ENCODE measurements around the gene PCBP2. TPM values are rescaled to one million over a fixed set of nuclear protein-coding genes. Genes with fewer than 3 reads are reported as not detected.
"Not testable (repeated sequence)": the region's sequence is repeated elsewhere in the genome, so short reads cannot be mapped to it uniquely, and the experiment has no call there.

The PCBP2 gene
- polyA plus RNA-seq, 3 donors = 1,070 to 1,171 (median 1,081) TPM

DNA sequence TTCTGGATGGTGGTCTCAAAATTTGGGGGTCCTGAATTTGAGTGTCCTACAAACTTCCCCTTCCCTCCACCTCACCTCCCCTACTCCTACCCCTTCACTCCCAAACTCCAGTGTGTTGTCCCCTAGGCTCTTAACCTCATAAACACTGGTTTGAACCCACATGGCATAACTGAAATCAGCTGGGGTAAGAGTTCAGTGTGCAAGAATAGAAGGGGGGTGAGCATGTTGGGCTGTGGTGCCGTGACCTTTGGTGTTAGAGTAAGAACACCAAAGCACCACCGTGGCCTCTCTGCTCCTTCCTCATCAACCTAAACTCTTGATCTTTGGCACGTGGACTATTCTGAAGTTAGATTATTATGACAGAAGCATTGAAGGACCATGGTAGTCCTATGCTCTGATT, 11.0 kb downstream of the PCBP2 start:
- no peak for DNase-seq

DNA sequence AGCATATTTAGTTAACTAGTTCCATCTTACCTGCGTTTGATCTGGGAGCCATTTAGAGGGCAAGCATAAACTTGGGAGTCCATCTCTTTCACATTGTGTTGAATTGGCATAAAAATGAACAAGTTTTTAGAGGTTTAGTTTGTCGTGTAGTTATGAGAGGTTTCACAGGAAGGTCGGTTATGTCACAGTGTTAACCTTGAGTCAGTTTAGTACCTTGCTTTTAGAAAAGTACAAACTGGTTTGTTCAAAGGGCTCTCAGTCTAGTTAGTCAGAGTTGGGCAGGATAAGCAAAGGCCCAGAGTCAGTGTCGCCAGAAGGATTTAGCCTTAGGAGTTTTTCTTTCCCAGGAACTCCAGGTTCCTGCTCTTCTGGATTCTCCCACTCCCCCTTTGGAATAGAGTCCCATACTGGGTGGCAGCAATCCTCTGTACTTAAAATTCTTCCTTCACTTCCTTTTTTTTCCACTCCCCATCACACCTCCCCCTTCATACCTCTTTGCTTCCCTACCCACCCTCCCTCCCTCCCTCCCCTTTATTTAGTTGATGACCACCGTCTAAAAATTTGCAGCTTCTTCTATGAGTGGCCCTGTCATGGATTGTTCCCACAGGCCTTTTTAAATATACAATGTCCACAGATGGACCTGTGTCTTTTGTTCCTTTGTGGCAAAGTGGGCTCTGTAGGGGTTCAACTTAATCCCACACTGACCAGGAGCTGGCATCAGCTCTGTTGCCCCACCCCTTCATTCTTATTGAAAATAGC, 12.1 kb downstream of the PCBP2 start:
- DNase-seq = no peak

DNA sequence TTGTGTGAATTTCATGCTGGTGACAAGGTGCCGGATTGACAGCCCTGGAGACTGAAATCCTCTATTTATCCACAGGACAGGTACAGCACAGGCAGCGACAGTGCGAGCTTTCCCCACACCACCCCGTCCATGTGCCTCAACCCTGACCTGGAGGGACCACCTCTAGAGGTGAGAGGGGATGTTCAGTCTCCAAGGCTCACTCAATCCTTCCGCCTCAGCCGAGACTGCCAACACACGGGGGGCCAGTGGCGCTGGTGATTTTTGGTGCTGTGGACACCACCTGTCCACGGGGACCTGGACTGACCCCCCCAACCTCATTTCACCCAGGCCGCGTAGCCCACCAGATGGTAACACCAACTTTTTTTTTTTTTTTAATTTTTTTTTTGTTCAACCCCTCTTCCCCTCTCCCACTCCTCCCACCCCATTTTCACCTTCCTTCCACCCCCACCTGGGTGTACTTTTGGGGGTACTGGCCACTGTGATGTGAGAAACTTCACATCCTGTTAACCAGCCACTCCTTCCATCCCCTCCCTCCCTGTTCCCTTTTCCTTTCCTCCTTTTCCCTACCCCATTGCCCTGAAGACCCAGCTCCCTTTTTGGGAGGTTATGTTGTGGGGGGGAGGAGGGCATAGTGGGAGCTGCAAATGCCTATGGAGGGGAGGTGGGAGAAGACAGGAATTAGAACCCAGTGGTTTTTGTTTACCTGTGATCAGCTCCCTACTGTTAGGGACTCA, 12.9 kb downstream of the PCBP2 start:
- DNase-seq = no peak

DNA sequence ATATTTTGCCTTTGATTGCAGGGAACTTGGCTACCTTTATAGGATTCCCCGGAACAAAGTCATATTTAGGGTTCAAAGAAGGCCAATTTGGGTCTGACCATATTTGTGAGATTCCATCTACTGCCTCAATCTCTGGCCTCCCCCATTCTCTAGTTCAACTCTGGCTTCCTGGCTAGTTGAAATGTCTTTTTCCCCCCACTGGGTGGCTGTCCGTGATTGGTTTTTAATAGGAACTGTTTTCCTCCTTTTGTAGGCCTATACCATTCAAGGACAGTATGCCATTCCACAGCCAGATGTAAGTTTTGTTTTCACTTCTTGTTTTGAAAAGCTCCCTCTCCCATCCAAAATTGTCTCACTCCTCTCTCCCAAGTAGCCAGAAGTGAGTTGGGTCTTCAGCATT, 13.8 kb downstream of the PCBP2 start:
- DNase-seq = no peak

DNA sequence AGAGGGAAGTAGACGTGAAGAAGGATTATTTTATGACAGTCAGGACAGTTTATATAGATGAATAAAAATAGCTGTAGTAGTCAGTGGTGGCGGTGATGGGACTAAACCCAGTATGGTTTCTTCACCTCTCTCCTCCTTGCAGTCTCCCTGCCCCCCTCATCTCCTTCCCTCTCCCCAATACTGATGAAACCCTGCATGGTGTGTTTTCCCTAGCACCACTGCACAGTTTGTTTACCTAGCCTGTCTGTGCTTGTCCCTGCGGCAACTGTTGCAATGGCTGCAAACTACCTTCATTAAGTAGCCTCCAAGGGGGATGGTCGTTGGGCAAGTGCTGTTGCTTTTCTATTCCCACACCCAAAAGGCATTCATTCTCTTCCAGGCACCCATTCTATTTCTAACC, 14.7 kb downstream of the PCBP2 start:
- DNase-seq = no peak

DNA sequence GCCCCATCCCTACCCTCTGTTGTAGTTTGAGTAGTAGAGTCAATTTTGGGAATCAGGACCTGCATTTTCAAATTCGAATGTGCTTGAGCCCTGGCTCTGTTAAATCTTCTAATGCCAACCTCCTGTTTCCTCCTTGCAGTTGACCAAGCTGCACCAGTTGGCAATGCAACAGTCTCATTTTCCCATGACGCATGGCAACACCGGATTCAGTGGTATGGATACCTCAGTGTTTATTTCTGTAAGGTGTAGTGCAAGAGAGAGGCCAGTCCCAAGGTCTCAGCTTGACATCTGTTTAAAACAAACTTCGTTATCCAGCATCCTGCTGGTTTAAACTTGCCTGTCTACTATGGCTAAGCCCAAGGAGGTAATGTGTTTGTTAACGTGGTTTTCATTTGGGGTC, 15.2 kb downstream of the PCBP2 start:
- DNase-seq = no peak

DNA sequence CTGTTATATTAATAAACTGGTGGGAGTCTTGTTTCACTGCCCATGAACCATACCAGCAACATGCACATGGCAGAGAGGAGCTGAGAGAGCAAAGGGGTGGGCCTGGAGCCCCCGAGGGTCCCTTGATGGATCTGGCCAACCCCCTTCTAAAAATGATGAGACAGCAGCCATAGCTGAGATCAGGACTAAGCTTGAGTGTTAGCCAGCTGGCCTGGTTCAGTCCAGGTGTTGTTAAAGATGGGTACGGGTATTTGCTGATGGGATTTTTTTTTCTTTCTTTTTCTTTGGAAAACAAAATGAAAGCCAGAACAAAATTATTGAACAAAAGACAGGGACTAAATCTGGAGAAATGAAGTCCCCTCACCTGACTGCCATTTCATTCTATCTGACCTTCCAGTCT, 16.0 kb downstream of the PCBP2 start:
- DNase-seq = no peak

DNA sequence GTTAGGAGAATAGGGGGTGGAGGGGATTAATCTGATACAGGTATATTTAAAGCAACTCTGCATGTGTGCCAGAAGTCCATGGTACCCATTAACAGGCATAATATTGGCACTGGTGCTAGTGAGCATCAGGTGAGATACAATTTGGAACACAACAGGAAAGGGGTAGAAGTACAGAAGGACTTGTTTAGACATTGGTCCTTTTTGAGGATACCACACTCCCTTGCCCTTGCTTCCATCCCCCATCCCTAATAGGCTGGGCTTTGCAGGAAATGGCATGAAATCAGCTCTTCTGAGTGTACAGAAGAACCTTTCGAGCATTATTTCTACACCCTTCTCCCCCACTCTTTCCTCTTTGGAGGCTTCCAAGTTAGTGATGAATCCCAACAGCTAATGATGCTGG, 16.4 kb downstream of the PCBP2 start:
- DNase-seq = no peak

DNA sequence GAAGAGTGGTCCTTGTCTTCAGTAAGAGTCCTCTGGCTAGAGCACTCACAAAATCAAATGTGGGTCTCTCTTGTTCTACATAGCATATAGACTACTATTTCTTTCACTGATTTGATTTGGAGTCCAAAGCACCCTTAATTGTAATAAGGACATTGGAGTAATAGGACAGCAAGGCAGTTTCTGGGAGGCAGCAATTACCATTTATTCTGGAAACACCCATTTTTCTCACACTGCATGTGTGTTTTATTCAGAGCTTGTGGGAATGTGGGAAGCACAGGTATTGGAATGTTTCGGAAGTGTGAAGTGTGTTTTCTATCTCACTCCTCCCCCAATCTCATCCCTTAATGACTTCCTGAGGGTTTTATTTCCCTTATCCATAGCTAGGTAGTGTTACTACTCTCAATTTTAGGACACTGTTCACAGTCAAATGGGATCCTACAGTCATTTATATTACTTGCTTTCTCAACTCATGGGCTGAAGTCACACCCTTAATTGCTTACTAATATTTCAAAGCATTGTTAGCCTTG, 20.2 kb downstream of the PCBP2 start:
- no peak for DNase-seq

DNA sequence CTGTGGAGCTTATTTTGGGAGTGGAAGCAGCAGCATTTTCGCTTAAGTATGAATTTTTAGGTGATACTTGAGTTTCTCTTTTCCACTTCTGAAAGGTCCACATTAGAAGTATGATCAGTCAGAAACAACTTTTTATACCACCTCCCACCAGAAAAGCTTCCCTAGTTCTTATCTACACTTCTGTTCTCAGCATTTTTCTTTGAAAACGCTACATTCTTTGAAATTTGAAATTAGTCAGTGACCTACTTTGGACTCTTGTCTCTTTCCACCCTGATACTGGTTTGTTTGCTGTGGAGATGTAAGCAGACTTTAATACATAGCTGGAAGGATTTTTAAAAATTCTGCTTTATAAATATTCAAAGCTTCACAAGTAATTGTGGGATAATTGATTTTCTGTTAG, 22.2 kb downstream of the PCBP2 start:
- DNase-seq = no peak

DNA sequence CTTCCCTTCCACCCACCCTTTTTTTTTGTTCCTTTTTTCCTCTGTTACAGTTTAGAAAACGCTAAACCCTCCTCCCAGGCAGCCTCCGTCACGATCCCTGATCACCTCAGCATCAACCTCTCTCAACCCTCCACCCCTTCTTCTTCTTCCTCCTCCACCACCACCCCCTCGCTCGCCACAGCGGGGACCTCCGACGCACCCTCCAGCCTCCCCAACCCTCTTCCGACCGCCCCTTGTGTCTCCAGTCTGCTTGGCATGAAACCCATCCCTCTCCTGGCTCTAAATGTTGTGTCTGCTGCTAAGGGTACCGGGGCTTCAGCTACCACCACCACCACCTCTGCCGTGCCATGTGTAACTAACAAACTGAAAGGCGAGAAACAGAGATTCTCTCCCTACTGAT, 22.9 kb downstream of the PCBP2 start:
- no peak for DNase-seq

DNA sequence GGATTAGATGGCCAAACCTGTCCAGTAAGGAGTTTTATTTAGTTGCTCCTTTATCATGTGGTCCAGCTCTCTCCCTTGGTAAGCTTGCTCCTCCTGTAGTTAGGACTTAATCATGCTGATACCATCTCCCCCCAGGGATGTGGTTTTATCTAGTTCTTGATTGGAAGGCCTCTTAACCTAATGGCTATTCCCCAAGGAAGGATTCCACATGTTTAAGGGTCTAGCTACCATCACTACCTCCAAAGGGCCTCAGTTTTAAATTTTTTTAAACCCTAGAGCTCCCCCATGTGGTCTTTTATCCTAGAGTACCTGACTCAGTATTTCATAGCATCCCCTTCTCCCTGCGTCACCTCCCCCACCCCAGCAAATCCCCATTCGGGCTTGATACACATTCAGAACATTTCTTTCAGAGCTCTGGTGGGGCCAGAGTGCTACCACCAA, 24.9 kb downstream of the PCBP2 start:
- DNase-seq = no peak

DNA sequence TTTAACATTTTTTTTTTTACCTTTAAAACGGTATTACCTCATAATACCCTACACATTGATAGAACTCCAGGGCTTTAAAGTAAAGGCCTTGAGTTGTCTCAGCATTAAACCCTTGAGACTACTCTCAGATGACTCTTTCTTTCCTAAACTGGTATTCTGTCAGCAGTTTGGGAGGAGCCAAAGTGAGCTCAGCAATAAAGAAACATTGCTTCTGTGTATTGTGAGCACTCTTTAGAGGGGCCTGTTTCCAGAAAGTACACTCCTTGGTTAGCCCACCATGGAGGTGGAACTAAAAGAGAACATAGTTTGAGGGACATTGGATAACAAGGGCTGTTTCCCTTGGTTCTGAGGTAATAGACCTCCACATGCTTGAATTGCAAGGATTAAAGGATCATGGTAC, 27.0 kb downstream of the PCBP2 start:
- no peak for DNase-seq

DNA sequence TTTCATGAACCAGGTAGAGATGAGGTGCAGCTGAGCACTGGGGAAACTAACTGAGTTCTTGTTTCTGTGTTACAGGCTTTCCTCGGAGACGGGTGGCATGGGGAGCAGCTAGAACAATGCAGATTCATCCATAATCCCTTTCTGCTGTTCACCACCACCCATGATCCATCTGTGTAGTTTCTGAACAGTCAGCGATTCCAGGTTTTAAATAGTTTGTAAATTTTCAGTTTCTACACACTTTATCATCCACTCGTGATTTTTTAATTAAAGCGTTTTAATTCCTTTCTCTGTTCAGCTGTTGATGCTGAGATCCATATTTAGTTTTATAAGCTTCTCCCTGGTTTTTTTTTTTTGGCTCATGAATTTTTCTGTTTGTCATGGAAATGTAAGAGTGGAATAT, 27.4 kb downstream of the PCBP2 start:
- no peak for DNase-seq

DNA sequence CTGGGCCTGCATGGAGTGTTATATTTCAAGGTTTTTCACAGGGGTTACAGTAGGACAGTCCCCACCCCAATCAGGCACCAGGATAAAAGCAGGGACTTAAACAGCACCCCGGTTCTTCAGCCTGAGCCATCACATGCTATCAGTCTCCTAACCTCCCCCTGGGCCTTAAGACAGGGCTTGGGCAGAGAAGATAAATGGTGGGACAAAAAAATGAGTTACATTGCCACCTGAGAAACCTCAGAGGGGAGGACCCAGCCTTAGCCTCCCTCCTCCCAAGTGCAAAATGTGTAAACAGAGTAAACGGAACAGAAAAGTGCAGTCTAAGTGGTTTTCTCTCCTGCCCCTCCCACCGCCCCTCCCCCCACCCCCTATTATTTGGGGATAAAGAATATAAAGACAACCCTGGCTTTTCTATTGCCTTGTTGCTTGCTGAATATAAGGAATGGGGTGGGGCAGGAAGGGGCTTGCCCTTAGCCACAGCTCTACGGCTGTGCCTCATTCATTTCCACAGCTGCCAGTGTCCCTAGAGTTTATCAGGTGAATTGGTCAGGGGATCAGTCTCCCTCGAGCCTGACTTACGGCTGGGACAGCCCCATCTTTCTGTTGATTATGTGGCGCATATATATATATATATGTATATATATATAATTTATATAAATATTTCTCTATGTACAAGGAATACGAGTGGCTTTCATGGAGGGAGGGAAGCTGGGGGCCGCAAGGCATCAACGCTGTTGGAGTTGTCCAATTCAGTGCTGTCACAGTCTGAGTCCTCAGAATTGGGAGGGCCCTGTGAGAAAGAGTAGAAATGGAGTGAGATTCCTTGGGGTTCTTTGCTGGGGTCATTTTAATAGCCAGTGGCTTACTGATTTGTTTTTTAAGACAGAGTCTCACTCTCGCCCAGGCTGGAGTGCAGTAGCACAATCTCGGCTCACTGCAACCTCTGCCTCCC, 28.9 kb downstream of the PCBP2 start:
- no peak for DNase-seq

DNA sequence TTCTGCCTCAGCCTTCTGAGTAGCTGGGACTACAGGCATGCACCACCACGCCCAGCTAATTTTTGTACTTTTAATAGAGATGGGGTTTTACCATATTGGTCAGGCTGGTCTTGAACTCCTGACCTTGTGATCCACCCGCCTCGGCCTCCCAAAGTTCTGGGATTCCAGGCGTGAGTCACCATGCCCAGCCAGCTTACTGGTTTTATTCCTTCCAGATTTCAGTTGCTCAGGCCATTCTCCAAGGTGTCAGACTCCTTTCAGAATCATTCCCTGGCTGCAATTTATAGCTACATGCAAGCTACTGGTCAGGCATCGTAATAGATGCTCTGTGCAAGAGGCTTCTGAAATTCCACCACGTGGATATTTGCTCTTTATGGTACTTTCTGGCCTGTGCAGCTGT, 29.6 kb downstream of the PCBP2 start:
- DNase-seq = not testable (repeated sequence)

DNA sequence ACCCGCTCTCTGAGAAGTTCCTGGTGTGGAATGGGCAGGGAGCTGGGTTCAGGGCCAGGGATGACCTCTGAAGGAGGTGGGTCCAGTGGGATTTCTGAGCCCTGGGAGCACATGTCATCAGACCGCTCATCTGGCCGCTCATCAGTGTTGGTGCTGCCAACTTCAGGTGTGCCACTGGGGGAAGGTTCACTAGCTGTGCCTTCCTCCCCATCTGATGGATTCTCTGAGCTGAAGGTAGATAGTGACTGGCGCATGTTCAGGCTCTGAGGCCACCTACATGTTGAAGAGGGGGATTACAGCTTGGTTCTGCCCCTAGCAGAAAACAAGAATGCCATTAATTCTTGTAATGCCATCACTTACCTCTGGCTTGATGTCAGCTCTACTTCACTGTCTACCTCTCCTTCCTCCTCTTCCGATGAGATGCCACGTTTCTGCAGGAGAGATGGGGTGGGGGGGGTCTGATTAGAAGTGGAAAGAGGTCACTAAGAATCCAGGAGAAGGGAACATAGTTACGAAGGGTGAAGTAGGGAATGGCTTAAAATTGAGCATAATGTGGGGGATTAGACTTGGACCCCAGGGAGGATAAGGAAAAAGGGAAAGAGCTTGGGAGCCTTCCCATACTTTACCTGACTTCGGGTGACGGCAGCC, 30.2 kb downstream of the PCBP2 start:
- no peak for DNase-seq

DNA sequence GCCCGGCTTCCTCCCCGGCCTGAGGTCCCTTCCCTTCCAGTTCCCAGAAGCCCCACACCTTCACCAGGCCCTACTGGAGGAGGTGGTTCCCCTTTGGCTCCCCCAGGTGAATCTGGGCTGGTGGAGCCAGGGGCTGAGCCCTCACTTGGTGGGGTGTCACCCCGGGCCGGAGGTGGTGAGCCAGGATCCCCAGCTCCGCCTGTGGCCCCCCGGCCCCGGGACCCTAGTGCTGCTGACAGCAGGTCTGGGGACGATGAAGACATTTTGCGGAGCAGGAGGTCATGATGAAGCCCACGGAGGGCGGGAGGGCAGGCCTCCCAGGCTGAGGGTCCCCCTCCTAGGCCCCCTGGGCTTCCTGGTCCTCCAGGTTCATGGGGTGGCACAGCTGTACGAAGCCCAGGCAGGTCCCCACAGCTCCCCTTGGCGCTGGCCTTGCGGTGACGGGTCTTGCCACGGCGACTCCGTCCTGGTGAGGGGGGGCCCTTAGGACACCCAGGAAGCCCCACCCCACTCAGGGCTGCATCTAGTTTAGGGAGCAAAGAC, 30.8 kb downstream of the PCBP2 start:
- no peak for DNase-seq

DNA sequence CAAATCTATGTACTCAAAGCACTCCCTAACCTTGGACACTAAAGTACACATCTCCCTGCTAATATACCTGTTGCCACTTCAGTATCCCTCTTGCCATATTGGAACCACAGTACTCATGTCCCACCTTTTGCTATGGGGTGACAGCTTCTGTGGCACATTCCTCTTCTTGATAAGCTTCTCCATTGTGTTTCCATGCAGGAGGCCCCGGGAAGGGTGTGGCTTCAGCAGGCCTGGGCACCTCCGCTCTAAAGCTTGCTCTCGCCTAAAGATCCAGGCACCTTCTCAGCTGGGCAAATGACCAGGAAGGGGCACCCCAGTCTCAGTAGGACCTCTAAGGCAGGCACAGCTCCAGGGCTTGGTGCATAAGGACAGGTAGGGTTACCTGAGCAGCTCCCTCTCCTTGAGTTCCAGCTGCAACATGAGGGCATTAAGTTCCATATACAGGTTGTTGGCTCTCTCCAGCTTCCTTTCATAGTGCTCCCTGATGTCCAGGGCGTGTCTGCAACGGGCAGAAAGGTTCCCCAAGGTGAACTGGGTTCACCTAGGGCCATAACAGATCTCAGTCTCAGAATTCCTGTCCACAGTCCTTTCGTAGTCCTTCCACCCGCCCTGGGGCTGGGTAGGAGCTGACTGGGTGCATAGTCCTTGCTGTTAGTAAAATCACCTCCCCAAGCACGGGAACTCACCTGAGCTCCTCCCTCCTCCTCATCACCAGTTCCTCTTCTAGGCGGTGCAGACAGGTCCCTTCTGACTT, 31.5 kb downstream of the PCBP2 start:
- no peak for DNase-seq

DNA sequence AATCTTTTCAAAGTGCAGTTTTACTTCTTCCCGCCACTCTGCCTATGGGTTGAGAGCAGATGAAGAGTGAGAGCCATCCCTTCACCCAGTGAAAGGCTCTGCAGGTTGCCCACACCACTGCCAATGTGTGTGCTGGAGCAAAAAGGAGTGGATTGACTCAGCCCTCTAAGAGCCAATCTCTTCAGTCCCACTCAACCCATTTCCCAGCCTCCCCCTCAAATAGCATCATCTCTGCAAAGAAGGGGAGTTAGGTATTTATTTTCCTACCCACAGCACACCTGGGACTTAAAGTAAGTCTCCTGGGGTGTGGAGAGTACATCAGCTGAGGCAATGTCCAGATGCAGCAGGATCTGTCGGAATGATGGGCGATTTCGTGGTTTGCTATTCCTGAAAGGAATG, 32.1 kb downstream of the PCBP2 start:
- DNase-seq = no peak

Measured in renal pelvis (tissue), 4 donors.